Activated CD8-positive, alpha-beta memory T cell treated with anti-CD3 and anti-CD28 coated beads for 4 hours (primary cell): Measurements from ENCODE around the gene FKBP2.

Experiments
- DNase-seq, 2 donors: peaks; one replicate each; pipeline ENCODE4 v3.0.0-alpha.2; 2020; ENCODE audit warnings: low read depth in 2 of 2

Gene FKBP2

GRCh38 chr11:64240435-64241240, at the start of gene FKBP2:
Gene FKBP2 (plus strand): TSS chr11:64241095. CDS start chr11:64242388, 1,293 bp downstream.
- peak; percentile 95 to 96 for DNase-seq

GRCh38 chr11:64192434-64192833, 48.5 kb upstream of the FKBP2 start:
- DNase-seq, result no peak

- no peak for DNase-seq
Measured at GRCh38 chr11:64196626-64197025, 44.3 kb upstream of the FKBP2 start.

GRCh38 chr11:64198511-64198910, 42.4 kb upstream of the FKBP2 start:
- no peak for DNase-seq

GRCh38 chr11:64201543-64201942, 39.4 kb upstream of the FKBP2 start:
- DNase-seq, result no peak

GRCh38 chr11:64202992-64203391, 37.9 kb upstream of the FKBP2 start:
- DNase-seq, result no peak

- DNase-seq, result no peak
Measured at GRCh38 chr11:64203421-64204079, 37.3 kb upstream of the FKBP2 start.

GRCh38 chr11:64204080-64204440, 36.8 kb upstream of the FKBP2 start:
- DNase-seq, result no peak

- DNase-seq, result peak; percentile 58 to 70
Measured at GRCh38 chr11:64204464-64204989, 36.4 kb upstream of the FKBP2 start.

- peak in 1 of 2 donors; percentile 56 for DNase-seq
Measured at GRCh38 chr11:64206457-64207255, 34.2 kb upstream of the FKBP2 start, which contains the start of gene FERMT3. Gene FERMT3 (plus strand): TSS chr11:64206721. CDS start chr11:64207365, 644 bp downstream.

- peak; percentile 69 to 77 for DNase-seq
Measured at GRCh38 chr11:64207256-64208085, 33.4 kb upstream of the FKBP2 start.

- no peak for DNase-seq
Measured at GRCh38 chr11:64208086-64208795, 32.7 kb upstream of the FKBP2 start.

GRCh38 chr11:64208796-64209562, 31.9 kb upstream of the FKBP2 start:
- no peak for DNase-seq

GRCh38 chr11:64209563-64209843, 31.4 kb upstream of the FKBP2 start:
- DNase-seq, result no peak

- DNase-seq, result no peak
Measured at GRCh38 chr11:64210301-64211020, 30.4 kb upstream of the FKBP2 start.

GRCh38 chr11:64211181-64211872, 29.6 kb upstream of the FKBP2 start:
- no peak for DNase-seq

GRCh38 chr11:64216879-64217278, 24.0 kb upstream of the FKBP2 start:
- no peak for DNase-seq

GRCh38 chr11:64218628-64219353, 22.1 kb upstream of the FKBP2 start:
- DNase-seq, result no peak
